Keratinocyte (primary cell): ENCODE results near the gene DEPDC5. TPM values are rescaled to one million over a fixed set of nuclear protein-coding genes. Genes with fewer than 3 reads are reported as not detected.

Experiments used
- DNase-seq: peaks from one replicate; pipeline ENCODE4 v3.0.0-alpha.2; 2011; ENCODE audit warnings: low read depth, missing footprints, low spot score
- FAIRE-seq: peaks from 2 replicates; lab custom pipeline; 2011; peaks lifted over from hg19 to GRCh38; lab: Jason Lieb, UNC
- H2AFZ ChIP-seq: 2 replicates; pipeline ENCODE4 v1.6.0; 2012; ENCODE audit warnings: low read length, control low read depth, inconsistent platforms; ENCODE audit not compliant: control insufficient read depth
- H3K27ac ChIP-seq: 2 replicates; pipeline ENCODE4 v1.5.1; 2011; ENCODE audit warnings: low read length; ENCODE audit not compliant: control insufficient read depth, insufficient read depth
- H3K27me3 ChIP-seq: 3 replicates; pipeline ENCODE4 v1.6.0; 2011; ENCODE audit warnings: low read length; ENCODE audit not compliant: control insufficient read depth, insufficient read depth; ENCODE audit errors: extremely low read depth
- H3K36me3 ChIP-seq, 2 experiments: 2 replicates in 1 of 2; 3 replicates in 1 of 2; pipeline ENCODE4 v1.5.1; 2011; ENCODE audit warnings: low read length in 2 of 2, mild to moderate bottlenecking in 1 of 2; ENCODE audit not compliant: control insufficient read depth in 2 of 2, insufficient read depth in 2 of 2; ENCODE audit errors: extremely low read depth in 1 of 2
- H3K4me1 ChIP-seq: 3 replicates; pipeline ENCODE4 v1.5.1; 2011; ENCODE audit warnings: low read length; ENCODE audit not compliant: control insufficient read depth, insufficient read depth; ENCODE audit errors: extremely low read depth
- H3K4me2 ChIP-seq: 3 replicates; pipeline ENCODE4 v1.6.0; 2011; ENCODE audit warnings: low read depth, low read length; ENCODE audit not compliant: control insufficient read depth, insufficient read depth; ENCODE audit errors: extremely low read depth
- H3K4me3 ChIP-seq, 3 experiments: fragments of 200-600 bp in 1 of 3; sonication (generic) in 1 of 3; 2 replicates in 2 of 3; 3 replicates in 1 of 3; pipeline ENCODE4 v1.5.1; 2011 to 2016; ENCODE audit warnings: low read length in 3 of 3, mild to moderate bottlenecking in 3 of 3, control low read depth in 2 of 3, inconsistent platforms in 1 of 3, low read depth in 1 of 3, mixed read lengths in 1 of 3, mixed run types in 1 of 3, moderate library complexity in 1 of 3; ENCODE audit not compliant: control insufficient read depth in 2 of 3, insufficient read depth in 2 of 3; ENCODE audit errors: extremely low read depth in 1 of 3
- H3K79me2 ChIP-seq: 2 replicates; pipeline ENCODE4 v1.6.0; 2012; ENCODE audit warnings: low read length; ENCODE audit not compliant: control insufficient read depth, insufficient read depth
- H3K9ac ChIP-seq: 3 replicates; pipeline ENCODE4 v1.6.0; 2011; ENCODE audit warnings: low read length; ENCODE audit not compliant: control insufficient read depth, insufficient read depth; ENCODE audit errors: extremely low read depth
- H3K9me1 ChIP-seq: 3 replicates; pipeline ENCODE4 v1.6.0; 2011; ENCODE audit warnings: low read length; ENCODE audit not compliant: control insufficient read depth, insufficient read depth; ENCODE audit errors: extremely low read depth
- H3K9me3 ChIP-seq: 2 replicates; pipeline ENCODE4 v1.5.1; 2012; ENCODE audit warnings: low read depth, low read length; ENCODE audit not compliant: control insufficient read depth
- H4K20me1 ChIP-seq: 3 replicates; pipeline ENCODE4 v1.6.0; 2011; ENCODE audit warnings: low read length; ENCODE audit not compliant: control insufficient read depth, insufficient read depth; ENCODE audit errors: extremely low read depth
- EZH2 ChIP-seq: IDR thresholded peaks from one replicate; pipeline ENCODE4 v1.6.1; 2012; ENCODE audit warnings: inconsistent platforms, mild to moderate bottlenecking, low read length, moderate library complexity
- dilution Hi-C: fragments of 300-500 bp; cut with MboI; formaldehyde crosslinking; loops from one replicate; pipeline ENCODE4 v1.7.0; 2020; ENCODE audit warnings: low sequenced_read_pairs; ENCODE audit not compliant: extremely low pct_ligation_motif_present
- polyA plus RNA-seq, 5 experiments: library from polyadenylated mRNA; depleted of rRNA in 3 of 5; stranded (reverse) in 3 of 5; stranded (forward) in 1 of 5; unstranded in 1 of 5; fragments of >200 nt; gene quantifications; 1 replicate in 1 of 5; 2 replicates in 3 of 5; 3 replicates in 1 of 5; pipeline versions ENCODE4 v1.2.1 to v1.2.3, GENCODE V29; 2011 to 2012; ENCODE audit warnings: missing spikeins in 2 of 5, low read depth in 1 of 5, low replicate concordance in 1 of 5
- TF ChIP-seq, protein P1 (sequence below), 3 experiments: IDR thresholded peaks in 1 of 3; conservative IDR thresholded peaks in 1 of 3; optimal IDR thresholded peaks in 1 of 3; 2 replicates in 2 of 3; 3 replicates in 1 of 3; pipeline versions ENCODE3 to v1.5.1; 2011; ENCODE audit warnings: low read length in 3 of 3, mild to moderate bottlenecking in 3 of 3, moderate library complexity in 2 of 3, control low read depth in 1 of 3, inconsistent platforms in 1 of 3; ENCODE audit not compliant: insufficient read depth in 2 of 3; ENCODE audit errors: extremely low read depth in 1 of 3

Gene DEPDC5
- polyA plus RNA-seq, 1 donor (not counting 4 experiments of a cell fraction or from before 2014, with no cell fraction given) = 9.7 TPM

DNA sequence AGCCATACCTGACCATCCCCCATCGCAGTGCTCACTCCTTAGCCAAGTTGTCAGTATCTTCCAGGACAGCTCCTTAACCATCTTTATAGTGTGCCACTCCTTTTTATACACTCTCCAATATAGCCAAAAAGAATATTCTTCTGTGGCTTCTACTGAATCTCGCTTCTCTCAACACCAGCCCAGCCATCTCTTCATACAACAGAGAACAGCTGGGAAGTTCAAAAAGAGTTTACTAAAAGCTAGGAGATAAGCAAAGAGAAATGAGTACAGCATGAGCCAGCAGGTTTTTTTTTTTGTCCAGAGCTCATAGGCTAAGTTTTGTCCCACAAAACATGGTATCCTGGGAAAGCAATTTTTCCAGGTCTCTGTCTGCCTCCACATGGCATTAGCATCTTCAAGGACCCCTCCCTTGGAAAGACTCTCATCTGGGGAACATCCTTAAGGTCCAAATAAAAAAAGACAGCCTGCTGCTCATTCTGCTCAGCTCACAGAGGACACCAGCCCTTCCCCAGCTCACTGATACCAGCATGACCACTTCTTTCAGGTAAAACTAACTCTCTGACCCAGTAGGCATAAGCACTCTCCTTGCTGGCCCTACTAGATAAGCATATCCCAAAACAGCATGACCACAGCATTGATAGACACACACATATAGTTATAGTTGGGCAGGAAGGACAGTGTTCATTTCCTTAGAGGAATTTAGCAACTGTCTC is 141.7 kb downstream of the DEPDC5 start:
- H3K9ac ChIP-seq = no peak overlapping the region
- no peaks in the 10 kb centered on the region for H3K27me3 ChIP-seq
- no peak overlapping the region for H2AFZ ChIP-seq
- H3K9me3 ChIP-seq = no peaks in the 10 kb centered on the region
- no peaks in the 10 kb centered on the region for H3K79me2 ChIP-seq
- no peaks in the 10 kb centered on the region for H3K9me1 ChIP-seq
- H4K20me1 ChIP-seq = no peaks in the 10 kb centered on the region
- FAIRE-seq (no peak), DNase-seq (no peak)
- no peaks in the 10 kb centered on the region for H3K4me1 ChIP-seq
- H3K36me3 ChIP-seq = peaks cover 0 to 9% of the 10 kb centered on the region in 2 experiments
- dilution Hi-C loops = no loop called here
- TF ChIP-seq, protein P1, sequence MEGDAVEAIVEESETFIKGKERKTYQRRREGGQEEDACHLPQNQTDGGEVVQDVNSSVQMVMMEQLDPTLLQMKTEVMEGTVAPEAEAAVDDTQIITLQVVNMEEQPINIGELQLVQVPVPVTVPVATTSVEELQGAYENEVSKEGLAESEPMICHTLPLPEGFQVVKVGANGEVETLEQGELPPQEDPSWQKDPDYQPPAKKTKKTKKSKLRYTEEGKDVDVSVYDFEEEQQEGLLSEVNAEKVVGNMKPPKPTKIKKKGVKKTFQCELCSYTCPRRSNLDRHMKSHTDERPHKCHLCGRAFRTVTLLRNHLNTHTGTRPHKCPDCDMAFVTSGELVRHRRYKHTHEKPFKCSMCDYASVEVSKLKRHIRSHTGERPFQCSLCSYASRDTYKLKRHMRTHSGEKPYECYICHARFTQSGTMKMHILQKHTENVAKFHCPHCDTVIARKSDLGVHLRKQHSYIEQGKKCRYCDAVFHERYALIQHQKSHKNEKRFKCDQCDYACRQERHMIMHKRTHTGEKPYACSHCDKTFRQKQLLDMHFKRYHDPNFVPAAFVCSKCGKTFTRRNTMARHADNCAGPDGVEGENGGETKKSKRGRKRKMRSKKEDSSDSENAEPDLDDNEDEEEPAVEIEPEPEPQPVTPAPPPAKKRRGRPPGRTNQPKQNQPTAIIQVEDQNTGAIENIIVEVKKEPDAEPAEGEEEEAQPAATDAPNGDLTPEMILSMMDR (optimal IDR thresholded peaks at IDR 0.05 in 1 of 3, IDR thresholded peaks at IDR 0.05 in 1 of 3, conservative IDR thresholded peaks at IDR 0.05 in 1 of 3; ENCODE audit: extremely low read depth in 1 of 3, insufficient read depth in 2 of 3, low read length in 3 of 3) = no peak
- no peak for TF ChIP-seq EZH2
- no peak overlapping the region for H3K4me3 ChIP-seq
- no peak overlapping the region for H3K4me2 ChIP-seq
- no peak overlapping the region for H3K27ac ChIP-seq

GRCh38 chr22:31896472-31896871 is 142.7 kb downstream of the DEPDC5 start:
- dilution Hi-C loops = no loop called here
- FAIRE-seq = no peak

More at GRCh38 chr22:31896472-31896871, 142.7 kb downstream of the DEPDC5 start:
- TF ChIP-seq, protein P1 (optimal IDR thresholded peaks at IDR 0.05 in 1 of 3, IDR thresholded peaks at IDR 0.05 in 1 of 3, conservative IDR thresholded peaks at IDR 0.05 in 1 of 3; ENCODE audit: extremely low read depth in 1 of 3, insufficient read depth in 2 of 3, low read length in 3 of 3) = no peak
- no peak for TF ChIP-seq EZH2
- no peak overlapping the region for H3K27ac ChIP-seq
- peaks cover 3 to 9% of the 10 kb centered on the region in 2 experiments for H3K36me3 ChIP-seq
- no peaks in the 10 kb centered on the region for H3K9me3 ChIP-seq
- no peaks in the 10 kb centered on the region for H3K27me3 ChIP-seq
- no peaks in the 10 kb centered on the region for H3K79me2 ChIP-seq
- no peak for DNase-seq
- no peaks in the 10 kb centered on the region for H4K20me1 ChIP-seq
- H3K9ac ChIP-seq = no peak overlapping the region
- no peaks in the 10 kb centered on the region for H3K9me1 ChIP-seq
- no peak overlapping the region for H3K4me3 ChIP-seq
- no peaks in the 10 kb centered on the region for H3K4me1 ChIP-seq
- H2AFZ ChIP-seq = no peak overlapping the region
- no peak overlapping the region for H3K4me2 ChIP-seq
